ENCODE measurements around the gene RPL18. TPM values are rescaled to one million over a fixed set of nuclear protein-coding genes. Genes with fewer than 3 reads are reported as not detected.

The RPL18 gene
- total RNA-seq, 1 donor from 2014 or later: 1,853 TPM

- no peaks in the 10 kb centered on the region for H3K27me3 Mint-ChIP-seq (ENCODE audit: low read depth)
- peak overlapping the region; percentile 28 for H3K27ac Mint-ChIP-seq
- intact Hi-C loops (cut with micrococcal nuclease): no loop called here
- peaks cover 47% of the 10 kb centered on the region for H3K36me3 Mint-ChIP-seq (ENCODE audit: low read depth)
- H3K4me3 Mint-ChIP-seq (ENCODE audit: low read depth): no peak overlapping the region
- DNase-seq (ENCODE audit: low spot score): no peak
- peaks cover 10% of the 10 kb centered on the region for H3K4me1 Mint-ChIP-seq (ENCODE audit: low read depth)
- no peaks in the 10 kb centered on the region for H3K9me3 Mint-ChIP-seq
Measured at GRCh38 chr19:48613852-48614435, 5.0 kb downstream of the RPL18 start.

GRCh38 chr19:48613024-48613851 lies 5.7 kb downstream of the RPL18 start:
- no peaks in the 10 kb centered on the region for H3K27me3 Mint-ChIP-seq (ENCODE audit: low read depth)
- peaks cover 40% of the 10 kb centered on the region for H3K36me3 Mint-ChIP-seq (ENCODE audit: low read depth)
- H3K4me3 Mint-ChIP-seq (ENCODE audit: low read depth): no peak overlapping the region
- DNase-seq (ENCODE audit: low spot score): no peak
- H3K4me1 Mint-ChIP-seq (ENCODE audit: low read depth): peaks cover 10% of the 10 kb centered on the region
- intact Hi-C loops (cut with micrococcal nuclease): no loop called here
- no peaks in the 10 kb centered on the region for H3K9me3 Mint-ChIP-seq
- H3K27ac Mint-ChIP-seq: no peak overlapping the region

- Mint-ChIP-seq H3K9me3 (no peaks in the 10 kb centered on the region), H3K4me1 (ENCODE audit: low read depth) (peaks cover 8% of the 10 kb centered on the region), H3K27ac (no peak overlapping the region), H3K4me3 (ENCODE audit: low read depth) (no peak overlapping the region), H3K27me3 (ENCODE audit: low read depth) (no peaks in the 10 kb centered on the region), H3K36me3 (ENCODE audit: low read depth) (peaks cover 26% of the 10 kb centered on the region)
- intact Hi-C loops (cut with micrococcal nuclease): no loop called here
- DNase-seq (ENCODE audit: low spot score): no peak
Measured at GRCh38 chr19:48611872-48612271, 7.1 kb downstream of the RPL18 start.

GRCh38 chr19:48609571-48610108 lies 9.3 kb downstream of the RPL18 start:
- Mint-ChIP-seq H3K27ac (no peak overlapping the region), H3K4me1 (ENCODE audit: low read depth) (peaks cover 2% of the 10 kb centered on the region), H3K4me3 (ENCODE audit: low read depth) (no peak overlapping the region), H3K27me3 (ENCODE audit: low read depth) (no peaks in the 10 kb centered on the region), H3K9me3 (no peaks in the 10 kb centered on the region), H3K36me3 (ENCODE audit: low read depth) (peaks cover 6% of the 10 kb centered on the region)
- intact Hi-C loops (cut with micrococcal nuclease): loop anchor here (2.0 kb wide), 1 partner anchor 103 kb away; no protein-coding TSS in a partner anchor
- DNase-seq (ENCODE audit: low spot score): no peak

GRCh38 chr19:48608798-48609263 lies 10.1 kb downstream of the RPL18 start:
- H3K27ac Mint-ChIP-seq: no peak overlapping the region
- peaks cover 2% of the 10 kb centered on the region for H3K4me1 Mint-ChIP-seq (ENCODE audit: low read depth)
- H3K36me3 Mint-ChIP-seq (ENCODE audit: low read depth): peaks cover under 1% of the 10 kb centered on the region
- DNase-seq (ENCODE audit: low spot score): peak; percentile 33
- no peaks in the 10 kb centered on the region for H3K9me3 Mint-ChIP-seq
- no peak overlapping the region for H3K4me3 Mint-ChIP-seq (ENCODE audit: low read depth)
- intact Hi-C loops (cut with micrococcal nuclease): loop anchor here (2.0 kb wide), 1 partner anchor 102 kb away; no protein-coding TSS in a partner anchor
- H3K27me3 Mint-ChIP-seq (ENCODE audit: low read depth): no peaks in the 10 kb centered on the region

GRCh38 chr19:48607359-48607755 lies 11.6 kb downstream of the RPL18 start:
- peaks cover 2% of the 10 kb centered on the region for H3K4me1 Mint-ChIP-seq (ENCODE audit: low read depth)
- no peak for DNase-seq (ENCODE audit: low spot score)

GRCh38 chr19:48606463-48607358 lies 12.3 kb downstream of the RPL18 start, which contains the start of gene SPACA4:
SPACA4 (plus strand) TSS chr19:48606742; CDS start chr19:48606979, 237 bp downstream.
- no peak within 1 kb of the TSS for H3K27ac Mint-ChIP-seq
- intact Hi-C loops (cut with micrococcal nuclease): no loop called here
- no peak within 1 kb of the TSS for H3K4me3 Mint-ChIP-seq (ENCODE audit: low read depth)
- peaks cover 2% of the 10 kb centered on the region for H3K4me1 Mint-ChIP-seq (ENCODE audit: low read depth)
- no peaks in the 10 kb centered on the region for H3K9me3 Mint-ChIP-seq
- H3K36me3 Mint-ChIP-seq (ENCODE audit: low read depth): no peaks in the 10 kb centered on the region
- no peaks in the 10 kb centered on the region for H3K27me3 Mint-ChIP-seq (ENCODE audit: low read depth)
- no peak for DNase-seq (ENCODE audit: low spot score)

More at GRCh38 chr19:48607359-48607755, 11.6 kb downstream of the RPL18 start:
- intact Hi-C loops (cut with micrococcal nuclease): no loop called here
- Mint-ChIP-seq H3K27ac (no peak overlapping the region), H3K4me3 (ENCODE audit: low read depth) (no peak overlapping the region), H3K36me3 (ENCODE audit: low read depth) (no peaks in the 10 kb centered on the region), H3K9me3 (no peaks in the 10 kb centered on the region), H3K27me3 (ENCODE audit: low read depth) (no peaks in the 10 kb centered on the region)

- Mint-ChIP-seq H3K27ac (no peak overlapping the region), H3K36me3 (ENCODE audit: low read depth) (no peaks in the 10 kb centered on the region), H3K27me3 (ENCODE audit: low read depth) (no peaks in the 10 kb centered on the region), H3K4me3 (ENCODE audit: low read depth) (no peak overlapping the region), H3K4me1 (ENCODE audit: low read depth) (peaks cover under 1% of the 10 kb centered on the region), H3K9me3 (no peaks in the 10 kb centered on the region)
- intact Hi-C loops (cut with micrococcal nuclease): no loop called here
- no peak for DNase-seq (ENCODE audit: low spot score)
Measured at GRCh38 chr19:48603850-48604249, 15.1 kb downstream of the RPL18 start.

- Mint-ChIP-seq H3K4me1 (ENCODE audit: low read depth) (no peaks in the 10 kb centered on the region), H3K27me3 (ENCODE audit: low read depth) (no peaks in the 10 kb centered on the region), H3K27ac (no peak overlapping the region), H3K36me3 (ENCODE audit: low read depth) (no peaks in the 10 kb centered on the region), H3K4me3 (ENCODE audit: low read depth) (no peak overlapping the region), H3K9me3 (no peaks in the 10 kb centered on the region)
- intact Hi-C loops (cut with micrococcal nuclease): no loop called here
- DNase-seq (ENCODE audit: low spot score): no peak
Measured at GRCh38 chr19:48603449-48603848, 15.5 kb downstream of the RPL18 start.

- H3K27ac Mint-ChIP-seq: no peak overlapping the region
- intact Hi-C loops (cut with micrococcal nuclease): no loop called here
- no peaks in the 10 kb centered on the region for H3K27me3 Mint-ChIP-seq (ENCODE audit: low read depth)
- DNase-seq (ENCODE audit: low spot score): no peak
- H3K36me3 Mint-ChIP-seq (ENCODE audit: low read depth): no peaks in the 10 kb centered on the region
- H3K9me3 Mint-ChIP-seq: no peaks in the 10 kb centered on the region
- H3K4me3 Mint-ChIP-seq (ENCODE audit: low read depth): no peak overlapping the region
- no peaks in the 10 kb centered on the region for H3K4me1 Mint-ChIP-seq (ENCODE audit: low read depth)
Measured at GRCh38 chr19:48603001-48603400, 16.0 kb downstream of the RPL18 start.

GRCh38 chr19:48600679-48601417 lies 18.1 kb downstream of the RPL18 start:
- H3K27ac Mint-ChIP-seq: no peak overlapping the region
- no peaks in the 10 kb centered on the region for H3K9me3 Mint-ChIP-seq
- DNase-seq (ENCODE audit: low spot score): no peak
- H3K4me1 Mint-ChIP-seq (ENCODE audit: low read depth): peaks cover 4% of the 10 kb centered on the region
- H3K36me3 Mint-ChIP-seq (ENCODE audit: low read depth): no peaks in the 10 kb centered on the region
- H3K4me3 Mint-ChIP-seq (ENCODE audit: low read depth): no peak overlapping the region
- intact Hi-C loops (cut with micrococcal nuclease): no loop called here
- H3K27me3 Mint-ChIP-seq (ENCODE audit: low read depth): no peaks in the 10 kb centered on the region

Measured in activated T-helper 2 cell treated with anti-CD3 and anti-CD28 coated beads, Interferon-gamma antibody, Interleukin-2, Interleukin-4, amounts not matched to agents 10 μg/mL and 5 μg/mL and 100 μg/mL, durations not matched to agents 14 hours and 24 hours and 36 hours (primary cell).